GM12878 (cell line): ENCODE results near the gene KIRREL3. TPM values are rescaled to one million over a fixed set of nuclear protein-coding genes. Genes with fewer than 3 reads are reported as not detected.

Experiments used
- ATAC-seq: fragments of 200-7000 bp; cut with Tn5 transposase; 3 replicates; pipeline ENCODE4 v1.9.1; 2020; ENCODE audit warnings: mild to moderate bottlenecking, moderate library complexity
- BruUV-seq: library from RNA; stranded (reverse); fragments of 400-500 nt; replicated peaks from 2 replicates; lab custom pipeline; 2021; lab: Mats Ljungman, UMichigan
- CTCF ChIA-PET: fragments of 300-600 bp; sonication (Branson Sonifier 250); formaldehyde crosslinking; extraction: SDS; loops from one replicate; lab custom pipeline; 2021; ENCODE audit warnings: inconsistent platforms; lab: Yijun Ruan, JAX
- POLR2A ChIA-PET: fragments of 350-600 bp; formaldehyde crosslinking; extraction: SDS; loops from one replicate; lab custom pipeline; 2021; ENCODE audit warnings: inconsistent platforms; lab: Charles Lee
- RAD21 ChIA-PET: fragments of 300-600 bp; sonication (Branson Sonifier 250); formaldehyde crosslinking; loops from one replicate; lab custom pipeline; 2023; ENCODE audit warnings: antibody characterized with exemption; ENCODE audit not compliant: unreplicated experiment; lab: Charles Lee
- SMC1A ChIA-PET: fragments of 300-600 bp; sonication (Branson Sonifier 250); formaldehyde crosslinking; loops from one replicate; lab custom pipeline; 2023; ENCODE audit not compliant: unreplicated experiment, uncharacterized antibody; lab: Charles Lee
- DNase-seq: peaks from one replicate; pipeline ENCODE4 v3.0.0-alpha.2; 2011; ENCODE audit warnings: low read depth, low spot score
- FAIRE-seq: peaks from 3 replicates; lab custom pipeline; 2011; peaks lifted over from hg19 to GRCh38; lab: Jason Lieb, UNC
- H2AFZ ChIP-seq: 2 replicates; pipeline ENCODE4 v1.6.0; 2011; ENCODE audit warnings: low read depth, low read length, control low read depth; ENCODE audit not compliant: control insufficient read depth
- H3K27ac ChIP-seq: 2 replicates; pipeline ENCODE4 v1.5.1; 2011; ENCODE audit warnings: control low read depth; ENCODE audit not compliant: control insufficient read depth, insufficient read depth
- H3K27me3 ChIP-seq, 2 experiments: replicated peaks in 1 of 2; 2 replicates each; pipeline versions ENCODE4 v1.6.0 to v1.6.1; 2011; ENCODE audit warnings: low read length in 1 of 2; ENCODE audit not compliant: control insufficient read depth in 2 of 2, insufficient read depth in 2 of 2
- H3K36me3 ChIP-seq, 2 experiments: 2 replicates each; pipeline ENCODE4 v1.5.1; 2011; ENCODE audit warnings: low read length in 1 of 2; ENCODE audit not compliant: control insufficient read depth in 2 of 2, insufficient read depth in 2 of 2
- H3K4me1 ChIP-seq: 2 replicates; pipeline ENCODE4 v1.6.1; 2011; ENCODE audit warnings: mild to moderate bottlenecking, low read length, moderate library complexity, mixed read lengths; ENCODE audit not compliant: control insufficient read depth, insufficient read depth
- H3K4me2 ChIP-seq: 2 replicates; pipeline ENCODE4 v1.6.0; 2011; ENCODE audit warnings: control low read depth; ENCODE audit not compliant: control insufficient read depth, insufficient read depth
- H3K4me3 ChIP-seq: fragments of 200-600 bp; sonication (generic); 2 replicates; pipeline ENCODE4 v1.5.1; 2016
- H3K79me2 ChIP-seq: 2 replicates; pipeline ENCODE4 v1.6.0; 2011; ENCODE audit warnings: low read length; ENCODE audit not compliant: control insufficient read depth, insufficient read depth
- H3K9ac ChIP-seq: 2 replicates; pipeline ENCODE4 v1.8.0; 2011; ENCODE audit warnings: low read length, control low read depth, mixed read lengths; ENCODE audit not compliant: control insufficient read depth, insufficient read depth
- H3K9me3 ChIP-seq: replicated peaks from 3 replicates; pipeline ENCODE4 v1.5.1; 2011; ENCODE audit warnings: mild to moderate bottlenecking, low read length; ENCODE audit not compliant: control insufficient read depth, insufficient read depth
- H4K20me1 ChIP-seq: 2 replicates; pipeline ENCODE4 v1.6.0; 2011; ENCODE audit not compliant: control insufficient read depth, insufficient read depth
- CBFB ChIP-seq: IDR thresholded peaks from 2 replicates; pipeline ENCODE4 v1.6.1; 2016; ENCODE audit warnings: antibody characterized with exemption, low read depth
- CBX5 ChIP-seq: sonication (generic); IDR thresholded peaks from 2 replicates; pipeline ENCODE4 v1.6.1; 2016; ENCODE audit warnings: low read depth, moderate library complexity, mild to moderate bottlenecking, inconsistent platforms
- CEBPZ ChIP-seq: fragments of 150-350 bp; IDR thresholded peaks from 2 replicates; pipeline ENCODE4 v1.6.1; 2016; ENCODE audit warnings: low read depth, low read length
- ELK1 ChIP-seq: IDR thresholded peaks from 2 replicates; pipeline ENCODE4 v1.6.1; 2012; ENCODE audit warnings: low read depth, low read length, improper control_type of control experiment
- EP300 ChIP-seq, 2 experiments: fragments of 150-350 bp in 1 of 2; IDR thresholded peaks; 2 replicates each; pipeline ENCODE4 v1.6.1; 2011 to 2012; ENCODE audit warnings: low read depth in 2 of 2, low read length in 2 of 2, borderline replicate concordance in 1 of 2, improper control_type of control experiment in 1 of 2, inconsistent platforms in 1 of 2; ENCODE audit not compliant: control insufficient read depth in 1 of 2
- GABPA ChIP-seq: IDR thresholded peaks from 2 replicates; pipeline ENCODE4 v1.6.1; 2014; ENCODE audit warnings: antibody characterized with exemption, low read depth, mild to moderate bottlenecking, inconsistent platforms
- GATAD2B ChIP-seq: fragments of 450-650 bp; conservative IDR thresholded peaks from 2 replicates; pipeline ENCODE4 v1.6.1; 2017; ENCODE audit warnings: low read depth, mild to moderate bottlenecking, moderate library complexity
- HCFC1 ChIP-seq: fragments of 150-350 bp; IDR thresholded peaks from 2 replicates; pipeline ENCODE4 v1.6.1; 2014; ENCODE audit warnings: low read length
- IKZF2 ChIP-seq, 2 experiments: fragments of 450-650 bp; IDR thresholded peaks; 2 replicates each; pipeline ENCODE4 v1.6.1; 2017; ENCODE audit warnings: mild to moderate bottlenecking in 2 of 2, moderate library complexity in 2 of 2
- KLF5 ChIP-seq: fragments of 450-650 bp; IDR thresholded peaks from 2 replicates; pipeline ENCODE4 v1.6.1; 2014; ENCODE audit warnings: mild to moderate bottlenecking; ENCODE audit not compliant: partially characterized antibody
- MEF2B ChIP-seq: fragments of 450-650 bp; IDR thresholded peaks from 2 replicates; pipeline ENCODE4 v1.6.1; 2018; ENCODE audit warnings: mild to moderate bottlenecking, moderate library complexity; ENCODE audit not compliant: partially characterized antibody, poor library complexity, severe bottlenecking
- MYB ChIP-seq: fragments of 150-350 bp; IDR thresholded peaks from 2 replicates; pipeline ENCODE4 v1.6.1; 2014; ENCODE audit warnings: mild to moderate bottlenecking, low read depth, low read length, borderline replicate concordance
- MYC ChIP-seq: IDR thresholded peaks from 2 replicates; pipeline ENCODE4 v1.6.1; 2011; ENCODE audit warnings: mild to moderate bottlenecking, low read length, moderate library complexity, inconsistent platforms; ENCODE audit not compliant: insufficient read depth, insufficient replicate concordance, insufficient read length, severe bottlenecking
- SPI1 ChIP-seq: IDR thresholded peaks from 2 replicates; pipeline ENCODE4 v1.6.1; 2011; ENCODE audit warnings: low read depth, mild to moderate bottlenecking, low read length, moderate library complexity, borderline replicate concordance; ENCODE audit not compliant: insufficient read depth
- ZBTB33 ChIP-seq: fragments of 450-650 bp; IDR thresholded peaks from 2 replicates; pipeline ENCODE4 v1.6.1; 2017; ENCODE audit warnings: mild to moderate bottlenecking
- WGBS: methylation state at CpG from one replicate; pipeline ENCODE4 v1.1.6; 2016; ENCODE audit warnings: low lambda C conversion rate; ENCODE audit not compliant: insufficient replicate concordance, insufficient coverage; ENCODE audit errors: missing lambda C conversion rate; 5-methylcytosine and 5-hydroxymethylcytosine counted together
- in situ Hi-C: fragments of 300-500 bp; cut with MboI; formaldehyde crosslinking; loops from 9 replicates; pipeline ENCODE4 v1.14.3; 2018; ENCODE audit warnings: mixed read lengths
- intact Hi-C: fragments of 100-400 bp; cut with micrococcal nuclease; formaldehyde crosslinking; loops from one replicate; pipeline ENCODE4 v1.14.2; 2022; ENCODE audit not compliant: unreplicated experiment
- polyA plus RNA-seq, 11 experiments: library from polyadenylated mRNA; depleted of rRNA in 4 of 11; unstranded in 6 of 11; stranded (reverse) in 5 of 11; fragments of >200 nt; fragmentation: Nextera tagmentation in 4 of 11; fragmentation: Illumina TruSeq in 1 of 11; extraction: Ambion mirVana in 4 of 11; extraction: Trizol in 1 of 11; gene quantifications; 1 replicate in 1 of 11; 2 replicates in 10 of 11; pipeline versions ENCODE4 v1.2.1 to v1.2.3, GENCODE V29; 2011 to 2016; ENCODE audit warnings: inconsistent platforms in 2 of 11, missing spikeins in 2 of 11, low read depth in 1 of 11
- total RNA-seq, 4 experiments: library from RNA; depleted of rRNA in 3 of 4; stranded (reverse); fragments of >200 nt in 3 of 4; fragmentation: Illumina TruSeq in 1 of 4; extraction: Trizol in 1 of 4; gene quantifications; 2 replicates each; pipeline versions ENCODE4 v1.2.1 to v1.2.3, GENCODE V29; 2013 to 2021

Gene KIRREL3
- total and polyA plus RNA-seq, 10 of the 15 experiments (the other 5 are each of a cell fraction or from before 2014, with no cell fraction given) = under 0.01 TPM; not detected in 9

GRCh38 chr11:126460417-126461095 lies 540.0 kb downstream of the KIRREL3 start (continued):
- TF ChIP-seq CEBPZ = no peak
- no peak for TF ChIP-seq ELK1
- TF ChIP-seq KLF5 = no peak

- no peak overlapping the region for H3K27ac ChIP-seq
- ChIA-PET CTCF (interaction anchor here (1.0 to 2.7 kb wide), 2 partner anchors 21 to 150 kb away, joined by 3 to 14 read pairs; no protein-coding TSS in a partner anchor), RAD21 (interaction anchor here (0.6 kb wide), 1 partner anchor 16 kb away, joined by 4 read pairs; no protein-coding TSS in a partner anchor), POLR2A (no interaction called here), SMC1A (no interaction called here)
- no peaks in the 10 kb centered on the region; a peak in 3 of 4 replicates for H3K27me3 ChIP-seq
- H3K4me2 ChIP-seq = no peak overlapping the region
- no peak overlapping the region for H3K4me3 ChIP-seq
- FAIRE-seq (no peak), ATAC-seq (no peak), DNase-seq (no peak)
- H3K9me3 ChIP-seq = no peaks in the 10 kb centered on the region; the same call in 2 of the 3 replicates
- intact Hi-C loops (no loop called here), in situ Hi-C loops (no loop called here)
- WGBS = 57% methylated on average over 7 of the region's 10 CpGs
- H3K79me2 ChIP-seq = no peaks in the 10 kb centered on the region
- no TSS peak for BruUV-seq
- H3K4me1 ChIP-seq = peaks cover 1% of the 10 kb centered on the region
- no peak overlapping the region for H3K9ac ChIP-seq
- no peaks in the 10 kb centered on the region for H3K36me3 ChIP-seq
- H4K20me1 ChIP-seq = no peaks in the 10 kb centered on the region
- no peak overlapping the region for H2AFZ ChIP-seq
- no peak for TF ChIP-seq CBX5
- TF ChIP-seq IKZF2 (IDR thresholded peaks at IDR 0.05) = no peak
- TF ChIP-seq EP300 (IDR thresholded peaks at IDR 0.05; ENCODE audit: borderline replicate concordance in 1 of 2, control insufficient read depth in 1 of 2, low read depth in 2 of 2, low read length in 2 of 2) = no peak
- TF ChIP-seq MYB = no peak
- TF ChIP-seq GATAD2B = no peak
- TF ChIP-seq GABPA = no peak
- TF ChIP-seq MYC = no peak
- no peak for TF ChIP-seq MEF2B
- TF ChIP-seq HCFC1 = no peak
- TF ChIP-seq ZBTB33 = no peak
- no peak for TF ChIP-seq SPI1
- TF ChIP-seq CBFB = no peak
Observed at GRCh38 chr11:126459691-126460281, 540.8 kb downstream of the KIRREL3 start.
